ENCODE measurements around the gene DHCR7. TPM values are rescaled to one million over a fixed set of nuclear protein-coding genes. Genes with fewer than 3 reads are reported as not detected.

The DHCR7 gene
- total and polyA plus RNA-seq, 2 experiments from 2014 or later: 140 to 303 TPM

- Histone ChIP-seq H3K79me2 (no peaks in the 10 kb centered on the region), H3K27me3 (no peaks in the 10 kb centered on the region), H3K36me3 (replicated peaks; ENCODE audit: insufficient read depth, low read depth) (no peaks in the 10 kb centered on the region), H4K20me1 (ENCODE audit: insufficient read depth, poor library complexity, severe bottlenecking) (no peaks in the 10 kb centered on the region), H3K4me3 (no peak overlapping the region), H3K4me1 (ENCODE audit: insufficient read depth) (peaks cover 4% of the 10 kb centered on the region), H2AFZ (no peak overlapping the region), H3K9me2 (replicated peaks; ENCODE audit: insufficient read depth) (no peaks in the 10 kb centered on the region), H3K4me2 (no peak overlapping the region), H3K27ac (no peak overlapping the region), H3K9me3 (ENCODE audit: low read depth) (no peaks in the 10 kb centered on the region)
- no peak for TF ChIP-seq EZH2phosphoT487 (IDR thresholded peaks at IDR 0.05; ENCODE audit: low read depth, severe bottlenecking, unreplicated experiment)
- TF ChIP-seq CTCF (IDR thresholded peaks at IDR 0.05; ENCODE audit: poor library complexity): no peak
- no peak for TF ChIP-seq EZH2 (IDR thresholded peaks at IDR 0.05; ENCODE audit: borderline replicate concordance)
- DNase-seq (ENCODE audit: low spot score): no peak
- over 99% methylated on average over 9 of the region's 9 CpGs for WGBS (ENCODE audit: low lambda C conversion rate, missing lambda C conversion rate)
Observed at GRCh38 chr11:71491940-71492339, 43.7 kb upstream of the DHCR7 start.

- Histone ChIP-seq H4K20me1 (ENCODE audit: insufficient read depth, poor library complexity, severe bottlenecking) (no peaks in the 10 kb centered on the region), H3K27me3 (no peaks in the 10 kb centered on the region), H3K9me2 (replicated peaks; ENCODE audit: insufficient read depth) (no peaks in the 10 kb centered on the region), H3K4me3 (no peak overlapping the region), H3K4me2 (no peak overlapping the region), H3K4me1 (ENCODE audit: insufficient read depth) (peaks cover 4% of the 10 kb centered on the region), H3K9me3 (ENCODE audit: low read depth) (no peaks in the 10 kb centered on the region), H3K79me2 (no peaks in the 10 kb centered on the region), H3K36me3 (replicated peaks; ENCODE audit: insufficient read depth, low read depth) (no peaks in the 10 kb centered on the region), H2AFZ (no peak overlapping the region), H3K27ac (no peak overlapping the region)
- WGBS (ENCODE audit: low lambda C conversion rate, missing lambda C conversion rate): 97% methylated on average over 19 of the region's 19 CpGs
- no peak for DNase-seq (ENCODE audit: low spot score)
- no peak for TF ChIP-seq EZH2 (IDR thresholded peaks at IDR 0.05; ENCODE audit: borderline replicate concordance)
Observed at GRCh38 chr11:71491531-71491930, 43.3 kb upstream of the DHCR7 start.

- Histone ChIP-seq H3K79me2 (no peaks in the 10 kb centered on the region), H3K27me3 (no peaks in the 10 kb centered on the region), H3K4me2 (no peak overlapping the region), H3K27ac (no peak overlapping the region), H3K36me3 (replicated peaks; ENCODE audit: insufficient read depth, low read depth) (no peaks in the 10 kb centered on the region), H3K9me2 (replicated peaks; ENCODE audit: insufficient read depth) (no peaks in the 10 kb centered on the region), H4K20me1 (ENCODE audit: insufficient read depth, poor library complexity, severe bottlenecking) (no peaks in the 10 kb centered on the region), H3K4me3 (no peak overlapping the region), H3K4me1 (ENCODE audit: insufficient read depth) (peaks cover 4% of the 10 kb centered on the region), H3K9me3 (ENCODE audit: low read depth) (no peaks in the 10 kb centered on the region), H2AFZ (no peak overlapping the region)
- no peak for DNase-seq (ENCODE audit: low spot score)
- WGBS (ENCODE audit: low lambda C conversion rate, missing lambda C conversion rate): 96% methylated on average over 27 of the region's 28 CpGs
- TF ChIP-seq CTCF (IDR thresholded peaks at IDR 0.05; ENCODE audit: poor library complexity) (no peak), EZH2 (IDR thresholded peaks at IDR 0.05; ENCODE audit: borderline replicate concordance) (no peak), EZH2phosphoT487 (IDR thresholded peaks at IDR 0.05; ENCODE audit: low read depth, severe bottlenecking, unreplicated experiment) (no peak)
Observed at GRCh38 chr11:71490731-71491390, 42.7 kb upstream of the DHCR7 start.

GRCh38 chr11:71490044-71490730, 42.0 kb upstream of the DHCR7 start:
- no peaks in the 10 kb centered on the region for H3K36me3 ChIP-seq (replicated peaks; ENCODE audit: insufficient read depth, low read depth)
- DNase-seq (ENCODE audit: low spot score): no peak
- no peaks in the 10 kb centered on the region for H3K79me2 ChIP-seq
- no peaks in the 10 kb centered on the region for H3K9me2 ChIP-seq (replicated peaks; ENCODE audit: insufficient read depth)
- no peak overlapping the region for H2AFZ ChIP-seq
- H3K4me1 ChIP-seq (ENCODE audit: insufficient read depth): peaks cover 4% of the 10 kb centered on the region
- 98% methylated on average over 22 of the region's 23 CpGs for WGBS (ENCODE audit: low lambda C conversion rate, missing lambda C conversion rate)
- no peaks in the 10 kb centered on the region for H3K27me3 ChIP-seq
- no peaks in the 10 kb centered on the region for H3K9me3 ChIP-seq (ENCODE audit: low read depth)
- no peaks in the 10 kb centered on the region for H4K20me1 ChIP-seq (ENCODE audit: insufficient read depth, poor library complexity, severe bottlenecking)
- no peak overlapping the region for H3K4me3 ChIP-seq
- H3K27ac ChIP-seq: no peak overlapping the region
- H3K4me2 ChIP-seq: no peak overlapping the region
- TF ChIP-seq EZH2 (IDR thresholded peaks at IDR 0.05; ENCODE audit: borderline replicate concordance): no peak

Data from hepatocyte (in vitro differentiated cells).